ENCODE results near the gene FNDC3A. TPM values are rescaled to one million over a fixed set of nuclear protein-coding genes. Genes with fewer than 3 reads are reported as not detected.

FNDC3A gene
- total and polyA plus RNA-seq, 9 of the 15 experiments (the other 6 are each of a cell fraction or from before 2014, with no cell fraction given) = 4.1 to 22.0 (median 13.5) TPM

- TF ChIP-seq ZNF407 (IDR thresholded peaks at IDR 0.05; ENCODE audit: low read depth) (no peak), SRSF3 (IDR thresholded peaks at IDR 0.05; ENCODE audit: insufficient read depth, low read length) (no peak), THRB (CRISPR knock-in tag; conservative IDR thresholded peaks at IDR 0.05) (no peak), HES1 (IDR thresholded peaks at IDR 0.05; ENCODE audit: low read depth) (no peak), ZNF780A (CRISPR knock-in tag; IDR thresholded peaks at IDR 0.05) (no peak), ZNF436 (CRISPR knock-in tag; IDR thresholded peaks at IDR 0.05) (no peak), MYNN (IDR thresholded peaks at IDR 0.05) (no peak), MYNN (CRISPR knock-in tag; IDR thresholded peaks at IDR 0.05) (no peak), PRPF4 (IDR thresholded peaks at IDR 0.05; ENCODE audit: insufficient read depth, low read depth, low read length, poor library complexity, severe bottlenecking) (no peak), ZNF274 (IDR thresholded peaks at IDR 0.05; ENCODE audit: borderline replicate concordance, low read depth, low read length) (no peak)
Observed at GRCh38 chr13:49108196-49108595, 132.5 kb downstream of the FNDC3A start (continued).
